GM20000 (cell line): Measurements from ENCODE around the gene HSPB6.
"Not testable (repeated sequence)": the region's sequence is repeated elsewhere in the genome, so short reads cannot be mapped to it uniquely, and the experiment has no call there.

Experiments used
- DNase-seq: peaks from one replicate; pipeline ENCODE4 v3.0.0; 2012; ENCODE audit warnings: low spot score
- CTCF ChIP-seq: IDR thresholded peaks from 2 replicates; pipeline ENCODE4 v1.5.1; 2012; ENCODE audit warnings: mild to moderate bottlenecking, control low read depth; ENCODE audit errors: extremely low read depth, missing control alignments

HSPB6 gene

GRCh38 chr19:35729021-35729420, 27.8 kb downstream of the HSPB6 start:
- no peak for DNase-seq

GRCh38 chr19:35727956-35728706, 28.7 kb downstream of the HSPB6 start:
- no peak for TF ChIP-seq CTCF
- no peak for DNase-seq

More at GRCh38 chr19:35729021-35729420, 27.8 kb downstream of the HSPB6 start:
- no peak for TF ChIP-seq CTCF

GRCh38 chr19:35727053-35727955, 29.5 kb downstream of the HSPB6 start:
- TF ChIP-seq CTCF = no peak

GRCh38 chr19:35725216-35725861, 31.5 kb downstream of the HSPB6 start:
- TF ChIP-seq CTCF = no peak
- no peak for DNase-seq

More at GRCh38 chr19:35727053-35727955, 29.5 kb downstream of the HSPB6 start:
- no peak for DNase-seq

- no peak for DNase-seq
- no peak for TF ChIP-seq CTCF
Observed at GRCh38 chr19:35724560-35724959, 32.3 kb downstream of the HSPB6 start.

- DNase-seq = not testable (repeated sequence)
Observed at GRCh38 chr19:35724132-35724531, 32.7 kb downstream of the HSPB6 start.

- DNase-seq = no peak
- no peak for TF ChIP-seq CTCF
Observed at GRCh38 chr19:35723671-35724070, 33.2 kb downstream of the HSPB6 start.
